KG1 (cell line): Measurements from ENCODE around the gene DHX35.
"Not testable (repeated sequence)": the region's sequence is repeated elsewhere in the genome, so short reads cannot be mapped to it uniquely, and the experiment has no call there.

Experiments
- DNase-seq: peaks from one replicate; lab custom pipeline; 2025; lab: John Stamatoyannopoulos, UW

The DHX35 gene

GRCh38 chr20:38979434-38979833 lies 17.3 kb downstream of the DHX35 start:
- DNase-seq, result no peak

- no peak for DNase-seq
Measured at GRCh38 chr20:38979842-38980241, 17.7 kb downstream of the DHX35 start.

GRCh38 chr20:38982291-38982690 lies 20.1 kb downstream of the DHX35 start:
- DNase-seq, result no peak

- no peak for DNase-seq
Measured at GRCh38 chr20:38985060-38985459, 22.9 kb downstream of the DHX35 start.

- DNase-seq, result no peak
Measured at GRCh38 chr20:38985603-38986170, 23.5 kb downstream of the DHX35 start.

- no peak for DNase-seq
Measured at GRCh38 chr20:38986663-38987062, 24.5 kb downstream of the DHX35 start.

- no peak for DNase-seq
Measured at GRCh38 chr20:38987777-38988176, 25.6 kb downstream of the DHX35 start.

GRCh38 chr20:38990728-38991127 lies 28.6 kb downstream of the DHX35 start:
- DNase-seq, result no peak

- no peak for DNase-seq
Measured at GRCh38 chr20:38991814-38992704, 29.9 kb downstream of the DHX35 start.

- no peak for DNase-seq
Measured at GRCh38 chr20:38995536-38996044, 33.4 kb downstream of the DHX35 start.

GRCh38 chr20:38996866-38997265 lies 34.7 kb downstream of the DHX35 start:
- not testable (repeated sequence) for DNase-seq

GRCh38 chr20:38997622-38998021 lies 35.5 kb downstream of the DHX35 start:
- DNase-seq, result no peak

- DNase-seq, result no peak
Measured at GRCh38 chr20:38999217-38999616, 37.1 kb downstream of the DHX35 start.

- no peak for DNase-seq
Measured at GRCh38 chr20:38999965-39000910, 38.1 kb downstream of the DHX35 start.

- no peak for DNase-seq
Measured at GRCh38 chr20:39004508-39004907, 42.4 kb downstream of the DHX35 start.

- DNase-seq, result no peak
Measured at GRCh38 chr20:39009348-39009747, 47.2 kb downstream of the DHX35 start.

GRCh38 chr20:39010496-39010895 lies 48.4 kb downstream of the DHX35 start:
- no peak for DNase-seq

GRCh38 chr20:39013662-39014109 lies 51.5 kb downstream of the DHX35 start:
- no peak for DNase-seq

GRCh38 chr20:39016041-39016440 lies 53.9 kb downstream of the DHX35 start:
- DNase-seq, result no peak

GRCh38 chr20:39016506-39016905 lies 54.4 kb downstream of the DHX35 start:
- DNase-seq, result no peak

- DNase-seq, result no peak
Measured at GRCh38 chr20:39019027-39019426, 56.9 kb downstream of the DHX35 start.

- DNase-seq, result no peak
Measured at GRCh38 chr20:39019805-39020325, 57.7 kb downstream of the DHX35 start.
